Liver (tissue), 9 donors: ENCODE results near the gene EDIL3. TPM values are rescaled to one million over a fixed set of nuclear protein-coding genes. Genes with fewer than 3 reads are reported as not detected.

Source experiments
- DNase-seq: peaks from one replicate; pipeline ENCODE4 v3.0.0-alpha.2; 2017; ENCODE audit warnings: low spot score
- H3K27ac ChIP-seq, 2 donors: one replicate each; pipeline ENCODE4 v1.7.0; 2013; ENCODE audit warnings: inconsistent platforms in 2 of 2, low read length in 2 of 2, control low read depth in 1 of 2, low read depth in 1 of 2, mild to moderate bottlenecking in 1 of 2
- H3K27me3 ChIP-seq, 4 donors: one replicate each; pipeline versions ENCODE4 v1.6.1 to v1.7.0; 2013; ENCODE audit warnings: low read length in 3 of 4, inconsistent platforms in 1 of 4, mild to moderate bottlenecking in 1 of 4, moderate library complexity in 1 of 4; ENCODE audit not compliant: control insufficient read depth in 4 of 4, insufficient read depth in 4 of 4
- H3K36me3 ChIP-seq, 4 donors: one replicate each; pipeline versions ENCODE4 v1.6.1 to v1.7.0; 2013; ENCODE audit warnings: low read length in 3 of 4, mild to moderate bottlenecking in 3 of 4, low read depth in 1 of 4, moderate library complexity in 1 of 4; ENCODE audit not compliant: control insufficient read depth in 4 of 4, insufficient read depth in 3 of 4
- H3K4me1 ChIP-seq, 4 donors: one replicate each; pipeline versions ENCODE4 v1.6.1 to v1.7.0; 2013; ENCODE audit warnings: low read length in 3 of 4, mild to moderate bottlenecking in 3 of 4, moderate library complexity in 1 of 4; ENCODE audit not compliant: control insufficient read depth in 4 of 4, insufficient read depth in 4 of 4
- H3K4me3 ChIP-seq, 3 donors: one replicate each; pipeline versions ENCODE4 v1.6.1 to v1.7.0; 2013; ENCODE audit warnings: low read length in 3 of 3, control low read depth in 1 of 3, low read depth in 1 of 3, mild to moderate bottlenecking in 1 of 3
- H3K9ac ChIP-seq, 2 donors: one replicate each; pipeline ENCODE4 v1.7.0; 2013; ENCODE audit warnings: low read length in 2 of 2, mild to moderate bottlenecking in 2 of 2, moderate library complexity in 2 of 2, control low read depth in 1 of 2, low read depth in 1 of 2
- H3K9me3 ChIP-seq, 4 donors: one replicate each; pipeline versions ENCODE4 v1.6.1 to v1.7.0; 2013; ENCODE audit warnings: low read length in 3 of 4; ENCODE audit not compliant: control insufficient read depth in 4 of 4
- FOXA1 ChIP-seq: IDR thresholded peaks from 2 replicates; pipeline ENCODE4 v1.6.1; 2016; ENCODE audit warnings: antibody characterized with exemption
- GABPA ChIP-seq, 2 donors: IDR thresholded peaks in 1 of 2; conservative IDR thresholded peaks in 1 of 2; 2 replicates each; pipeline ENCODE4 v1.6.1; 2016; ENCODE audit warnings: antibody characterized with exemption in 2 of 2, mild to moderate bottlenecking in 1 of 2, moderate library complexity in 1 of 2
- HNF4A ChIP-seq, 2 donors: conservative IDR thresholded peaks; 2 replicates each; pipeline ENCODE4 v1.6.1; 2016; ENCODE audit warnings: antibody characterized with exemption in 2 of 2, mild to moderate bottlenecking in 2 of 2
- HNF4G ChIP-seq: IDR thresholded peaks from 2 replicates; pipeline ENCODE4 v1.6.1; 2016; ENCODE audit warnings: antibody characterized with exemption
- JUND ChIP-seq, 2 donors: IDR thresholded peaks; 2 replicates each; pipeline ENCODE4 v1.6.1; 2016; ENCODE audit warnings: antibody characterized with exemption in 2 of 2
- RAD21 ChIP-seq, 2 donors: IDR thresholded peaks; 2 replicates each; pipeline ENCODE4 v1.6.1; 2016; ENCODE audit warnings: antibody characterized with exemption in 2 of 2, mild to moderate bottlenecking in 2 of 2
- RXRA ChIP-seq, 2 donors: IDR thresholded peaks; 2 replicates each; pipeline ENCODE4 v1.6.1; 2017 to 2018; ENCODE audit warnings: antibody characterized with exemption in 2 of 2, mild to moderate bottlenecking in 1 of 2
- SP1 ChIP-seq: IDR thresholded peaks from 2 replicates; pipeline ENCODE4 v1.6.1; 2018; ENCODE audit warnings: antibody characterized with exemption, mild to moderate bottlenecking
- TAF1 ChIP-seq: conservative IDR thresholded peaks from 2 replicates; pipeline ENCODE4 v1.6.1; 2016; ENCODE audit warnings: antibody characterized with exemption, mild to moderate bottlenecking
- YY1 ChIP-seq: IDR thresholded peaks from 2 replicates; pipeline ENCODE4 v1.6.1; 2016; ENCODE audit warnings: antibody characterized with exemption, mild to moderate bottlenecking
- WGBS: extraction: QIAGEN DNeasy Blood & Tissue Kit; methylation state at CpG from one replicate; pipeline ENCODE4 v1.1.7; 2013; 5-methylcytosine and 5-hydroxymethylcytosine counted together
- polyA plus RNA-seq, 2 donors: library from polyadenylated mRNA; stranded (reverse) in 1 of 2; unstranded in 1 of 2; fragments of 200-250 nt in 1 of 2; fragments of >200 nt in 1 of 2; fragmentation: Nextera tagmentation in 1 of 2; extraction: Ambion mirVana in 1 of 2; gene quantifications; one replicate each; pipeline versions ENCODE4 v1.2.1 to v1.2.3, GENCODE V29; 2013 to 2015
- total RNA-seq, 2 donors: library from RNA; depleted of rRNA; stranded (reverse); fragments of >200 nt; gene quantifications; one replicate each; pipeline ENCODE4 v1.2.3, GENCODE V29; 2014
- TF ChIP-seq, protein P1 (sequence below): IDR thresholded peaks from 2 replicates; pipeline ENCODE4 v1.6.1; 2016; ENCODE audit warnings: antibody characterized with exemption
- TF ChIP-seq, protein P2 (sequence below): IDR thresholded peaks from 2 replicates; pipeline ENCODE4 v1.6.1; 2016; ENCODE audit warnings: antibody characterized with exemption
- TF ChIP-seq, protein P3 (sequence below): IDR thresholded peaks from 2 replicates; pipeline ENCODE4 v1.6.1; 2016; ENCODE audit warnings: antibody characterized with exemption, mild to moderate bottlenecking
- donor health status: healthy.
- donor health status: healthy.
- donor health status: healthy.
- donor health status: healthy.
- donor health status: healthy.

EDIL3 gene
- total and polyA plus RNA-seq, 4 donors, result 0.33 to 12.0 (median 0.76) TPM

DNA sequence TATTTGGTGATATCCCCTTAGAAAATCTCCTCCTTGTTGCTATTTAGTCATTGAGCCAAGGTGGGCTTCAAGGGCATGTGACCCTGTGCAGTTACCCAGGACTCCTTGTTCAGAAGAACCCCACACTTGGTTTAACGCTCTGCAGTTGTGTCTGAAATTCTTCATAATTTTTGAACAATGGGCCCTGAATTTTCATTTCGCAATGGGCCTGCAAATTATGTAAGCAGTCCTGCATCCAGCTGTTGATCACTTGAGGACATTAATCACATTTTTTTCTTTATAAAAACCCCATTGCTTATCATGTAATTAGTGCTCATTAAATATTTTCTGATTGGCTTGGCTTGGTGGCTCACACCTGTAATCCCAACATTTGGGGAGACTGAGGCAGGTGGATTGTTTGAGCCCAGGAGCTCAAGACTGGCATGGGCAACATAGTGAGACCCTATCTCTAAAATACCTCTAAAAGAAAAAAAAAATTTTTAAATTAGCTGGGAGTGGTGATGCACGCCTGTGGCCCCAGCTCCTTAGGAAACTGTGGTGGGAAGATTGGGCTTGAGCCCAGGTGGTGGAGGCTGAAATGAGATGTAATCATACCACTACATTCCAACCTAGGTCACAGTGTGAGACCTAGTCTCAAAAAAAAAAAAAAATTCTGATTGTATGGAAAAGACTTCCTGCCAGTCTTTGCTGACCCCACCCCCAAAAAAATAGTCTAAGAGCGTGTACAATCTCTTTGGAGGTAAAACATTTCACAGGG lies 469.8 kb downstream of the EDIL3 start (continued):
- TF ChIP-seq, protein P1, sequence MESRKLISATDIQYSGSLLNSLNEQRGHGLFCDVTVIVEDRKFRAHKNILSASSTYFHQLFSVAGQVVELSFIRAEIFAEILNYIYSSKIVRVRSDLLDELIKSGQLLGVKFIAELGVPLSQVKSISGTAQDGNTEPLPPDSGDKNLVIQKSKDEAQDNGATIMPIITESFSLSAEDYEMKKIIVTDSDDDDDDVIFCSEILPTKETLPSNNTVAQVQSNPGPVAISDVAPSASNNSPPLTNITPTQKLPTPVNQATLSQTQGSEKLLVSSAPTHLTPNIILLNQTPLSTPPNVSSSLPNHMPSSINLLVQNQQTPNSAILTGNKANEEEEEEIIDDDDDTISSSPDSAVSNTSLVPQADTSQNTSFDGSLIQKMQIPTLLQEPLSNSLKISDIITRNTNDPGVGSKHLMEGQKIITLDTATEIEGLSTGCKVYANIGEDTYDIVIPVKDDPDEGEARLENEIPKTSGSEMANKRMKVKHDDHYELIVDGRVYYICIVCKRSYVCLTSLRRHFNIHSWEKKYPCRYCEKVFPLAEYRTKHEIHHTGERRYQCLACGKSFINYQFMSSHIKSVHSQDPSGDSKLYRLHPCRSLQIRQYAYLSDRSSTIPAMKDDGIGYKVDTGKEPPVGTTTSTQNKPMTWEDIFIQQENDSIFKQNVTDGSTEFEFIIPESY, result no peak
- TF ChIP-seq TAF1 (no peak), JUND (IDR thresholded peaks at IDR 0.05) (no peak), RXRA (IDR thresholded peaks at IDR 0.05) (no peak), GABPA (IDR thresholded peaks at IDR 0.05 in 1 of 2, conservative IDR thresholded peaks at IDR 0.05 in 1 of 2) (no peak), HNF4G (no peak), FOXA1 (no peak), SP1 (no peak)
- TF ChIP-seq, protein P2, sequence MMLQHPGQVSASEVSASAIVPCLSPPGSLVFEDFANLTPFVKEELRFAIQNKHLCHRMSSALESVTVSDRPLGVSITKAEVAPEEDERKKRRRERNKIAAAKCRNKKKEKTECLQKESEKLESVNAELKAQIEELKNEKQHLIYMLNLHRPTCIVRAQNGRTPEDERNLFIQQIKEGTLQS, result no peak

DNA sequence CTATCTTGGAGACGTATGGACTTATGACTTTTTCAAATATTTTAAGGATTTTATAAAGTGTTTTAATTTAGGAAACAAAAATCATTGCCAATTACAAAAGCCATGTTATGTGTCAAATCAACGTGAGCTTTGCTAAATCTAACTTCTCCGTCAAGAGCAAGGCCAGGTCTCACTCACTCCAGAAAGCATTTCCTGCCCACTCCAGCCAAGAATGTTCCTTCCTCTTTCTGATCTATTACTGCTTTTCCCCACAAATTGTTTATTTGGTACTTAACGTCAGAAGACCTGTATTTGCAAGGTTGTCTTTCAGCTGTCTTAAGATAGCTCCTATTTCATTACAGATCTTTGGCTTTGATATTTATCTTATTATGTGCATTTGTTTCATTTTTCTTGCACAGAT lies 470.5 kb downstream of the EDIL3 start:
- 60% methylated on average over 4 of the region's 4 CpGs for WGBS
- DNase-seq, result no peak
- no peaks in the 10 kb centered on the region for H3K27me3 ChIP-seq
- no peak overlapping the region for H3K4me3 ChIP-seq
- H3K4me1 ChIP-seq, result no peaks in the 10 kb centered on the region
- no peak for TF ChIP-seq SP1
- TF ChIP-seq, protein P3, sequence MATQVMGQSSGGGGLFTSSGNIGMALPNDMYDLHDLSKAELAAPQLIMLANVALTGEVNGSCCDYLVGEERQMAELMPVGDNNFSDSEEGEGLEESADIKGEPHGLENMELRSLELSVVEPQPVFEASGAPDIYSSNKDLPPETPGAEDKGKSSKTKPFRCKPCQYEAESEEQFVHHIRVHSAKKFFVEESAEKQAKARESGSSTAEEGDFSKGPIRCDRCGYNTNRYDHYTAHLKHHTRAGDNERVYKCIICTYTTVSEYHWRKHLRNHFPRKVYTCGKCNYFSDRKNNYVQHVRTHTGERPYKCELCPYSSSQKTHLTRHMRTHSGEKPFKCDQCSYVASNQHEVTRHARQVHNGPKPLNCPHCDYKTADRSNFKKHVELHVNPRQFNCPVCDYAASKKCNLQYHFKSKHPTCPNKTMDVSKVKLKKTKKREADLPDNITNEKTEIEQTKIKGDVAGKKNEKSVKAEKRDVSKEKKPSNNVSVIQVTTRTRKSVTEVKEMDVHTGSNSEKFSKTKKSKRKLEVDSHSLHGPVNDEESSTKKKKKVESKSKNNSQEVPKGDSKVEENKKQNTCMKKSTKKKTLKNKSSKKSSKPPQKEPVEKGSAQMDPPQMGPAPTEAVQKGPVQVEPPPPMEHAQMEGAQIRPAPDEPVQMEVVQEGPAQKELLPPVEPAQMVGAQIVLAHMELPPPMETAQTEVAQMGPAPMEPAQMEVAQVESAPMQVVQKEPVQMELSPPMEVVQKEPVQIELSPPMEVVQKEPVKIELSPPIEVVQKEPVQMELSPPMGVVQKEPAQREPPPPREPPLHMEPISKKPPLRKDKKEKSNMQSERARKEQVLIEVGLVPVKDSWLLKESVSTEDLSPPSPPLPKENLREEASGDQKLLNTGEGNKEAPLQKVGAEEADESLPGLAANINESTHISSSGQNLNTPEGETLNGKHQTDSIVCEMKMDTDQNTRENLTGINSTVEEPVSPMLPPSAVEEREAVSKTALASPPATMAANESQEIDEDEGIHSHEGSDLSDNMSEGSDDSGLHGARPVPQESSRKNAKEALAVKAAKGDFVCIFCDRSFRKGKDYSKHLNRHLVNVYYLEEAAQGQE, result no peak
- no peaks in the 10 kb centered on the region for H3K36me3 ChIP-seq
- no peak overlapping the region for H3K27ac ChIP-seq
- no peaks in the 10 kb centered on the region for H3K9me3 ChIP-seq
- no peak overlapping the region for H3K9ac ChIP-seq

DNA sequence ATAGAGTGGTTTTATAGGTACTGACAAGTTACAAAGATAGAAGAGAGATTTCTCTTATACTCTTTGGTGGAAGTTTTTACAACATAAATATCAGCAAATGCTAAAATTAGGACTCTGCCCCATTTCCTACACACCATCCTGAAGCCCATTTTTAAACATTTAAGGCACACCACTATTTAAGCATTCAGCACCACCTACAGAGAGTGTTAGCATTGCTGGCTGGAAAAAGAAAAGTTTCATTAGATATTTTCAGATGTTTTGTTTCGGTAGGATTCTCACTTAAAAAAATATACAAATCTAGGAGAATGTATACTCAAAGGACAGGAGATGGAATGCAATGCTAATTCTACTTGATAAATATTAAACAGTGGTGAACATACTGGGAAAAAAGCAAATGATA lies 471.1 kb downstream of the EDIL3 start:
- Histone ChIP-seq H3K27me3 (no peaks in the 10 kb centered on the region), H3K4me3 (no peak overlapping the region), H3K27ac (no peak overlapping the region), H3K4me1 (no peaks in the 10 kb centered on the region), H3K9ac (no peak overlapping the region), H3K9me3 (no peaks in the 10 kb centered on the region), H3K36me3 (no peaks in the 10 kb centered on the region)
- no peak for DNase-seq
- 89% methylated on average over 1 of the region's 1 CpG for WGBS
- TF ChIP-seq SP1 (no peak), RAD21 (IDR thresholded peaks at IDR 0.05) (no peak), YY1 (no peak), HNF4A (conservative IDR thresholded peaks at IDR 0.05) (no peak), TAF1 (no peak), RXRA (IDR thresholded peaks at IDR 0.05) (no peak), FOXA1 (no peak), JUND (IDR thresholded peaks at IDR 0.05) (no peak)
